Kidney (tissue), 14 donors: ENCODE measurements around the gene GTF3C1. TPM values are rescaled to one million over a fixed set of nuclear protein-coding genes. Genes with fewer than 3 reads are reported as not detected.

Source experiments
- DNase-seq, 5 donors: peaks; one replicate each; pipeline ENCODE4 v3.0.0-alpha.2; 2013 to 2020
- FAIRE-seq: peaks from 2 replicates; lab custom pipeline; 2012; peaks lifted over from hg19 to GRCh38; lab: Jason Lieb, UNC
- H3K27ac ChIP-seq, 2 donors: one replicate each; pipeline ENCODE4 v1.7.0; 2013; ENCODE audit warnings: low read depth in 2 of 2, low read length in 2 of 2, inconsistent platforms in 1 of 2
- H3K27me3 ChIP-seq: one replicate; pipeline ENCODE4 v1.7.1; 2013; ENCODE audit warnings: low read length, inconsistent platforms; ENCODE audit not compliant: control insufficient read depth, insufficient read depth
- H3K36me3 ChIP-seq, 3 donors: one replicate each; pipeline versions ENCODE4 v1.7.0 to v1.7.1; 2013; ENCODE audit warnings: low read length in 3 of 3, control low read depth in 1 of 3, inconsistent platforms in 1 of 3; ENCODE audit not compliant: insufficient read depth in 3 of 3, control insufficient read depth in 2 of 3
- H3K4me1 ChIP-seq, 3 donors: one replicate each; pipeline versions ENCODE4 v1.7.0 to v1.7.1; 2013; ENCODE audit warnings: low read length in 3 of 3, inconsistent platforms in 1 of 3, low read depth in 1 of 3; ENCODE audit not compliant: control insufficient read depth in 2 of 3, insufficient read depth in 2 of 3
- H3K4me3 ChIP-seq, 3 donors: one replicate each; pipeline versions ENCODE4 v1.7.0 to v1.8.1; 2013; ENCODE audit warnings: low read length in 3 of 3, control low read depth in 1 of 3, inconsistent platforms in 1 of 3
- H3K9ac ChIP-seq, 3 donors: one replicate each; pipeline versions ENCODE4 v1.7.0 to v1.7.1; 2013; ENCODE audit warnings: low read length in 3 of 3, control low read depth in 1 of 3, inconsistent platforms in 1 of 3
- H3K9me3 ChIP-seq, 3 donors: one replicate each; pipeline versions ENCODE4 v1.7.0 to v1.7.1; 2013; ENCODE audit warnings: low read length in 3 of 3, control low read depth in 1 of 3, inconsistent platforms in 1 of 3; ENCODE audit not compliant: control insufficient read depth in 2 of 3, insufficient read depth in 1 of 3
- CTCF ChIP-seq: IDR thresholded peaks from 3 replicates; pipeline ENCODE4 v1.5.1; 2012; ENCODE audit warnings: mild to moderate bottlenecking, moderate library complexity, borderline replicate concordance; ENCODE audit not compliant: insufficient read depth; ENCODE audit errors: extremely low read depth
- intact Hi-C: fragments of 100-400 bp; cut with DNase I; formaldehyde crosslinking; loops from one replicate; pipeline ENCODE4 v1.11.1; 2022
- polyA plus RNA-seq: library from polyadenylated mRNA; stranded (reverse); fragments of 350-450 nt; fragmentation: Illumina TruSeq; extraction: RNeasy Lipid Tissue Mini Kit (QIAGEN cat#74804); gene quantifications from one replicate; pipeline ENCODE4 v1.2.3, GENCODE V29; 2014; ENCODE audit warnings: low read depth, low replicate concordance; ENCODE audit not compliant: insufficient read depth
- total RNA-seq: library from RNA; stranded (reverse); fragmentation: NEBNext Ultra II Directional; extraction: Animal tissue kit (Norgen Biotek cat#: 25700); gene quantifications from one replicate; pipeline ENCODE4 v1.2.1, GENCODE V29; 2021
- donor health status: control.
- donor health status: control.
- donor health status: control.
- donor health status: control.
- donor health status: control.
- donor health status: DM: yes; HTN: yes; CAD: no.
- donor health status: Normal renal cell carcinoma (clear cell type).

Gene GTF3C1
- total and polyA plus RNA-seq, 2 donors from 2014 or later: 59.0 to 81.7 TPM

GRCh38 chr16:27410761-27411160 is 139.0 kb downstream of the GTF3C1 start:
- no peak for DNase-seq
- intact Hi-C loops: no loop called here
- no peak overlapping the region for H3K9ac ChIP-seq
- H3K4me1 ChIP-seq: no peaks in the 10 kb centered on the region
- no peaks in the 10 kb centered on the region for H3K36me3 ChIP-seq
- no peak for FAIRE-seq
- no peaks in the 10 kb centered on the region for H3K27me3 ChIP-seq
- H3K9me3 ChIP-seq: no peaks in the 10 kb centered on the region
- no peak overlapping the region for H3K4me3 ChIP-seq
- H3K27ac ChIP-seq: no peak overlapping the region
- TF ChIP-seq CTCF: no peak

Other genes with a start within 250 kb of the GTF3C1 start
- gene IL4R, start 235.9 kb downstream of the GTF3C1 start, total RNA-seq: 115 TPM
- 13.8 TPM for gene IL4R, start 235.9 kb downstream of the GTF3C1 start, polyA plus RNA-seq
- gene IL21R, start 147.7 kb downstream of the GTF3C1 start, total RNA-seq: 3.0 TPM
- 0.65 TPM for gene IL21R, start 147.7 kb downstream of the GTF3C1 start, polyA plus RNA-seq
- 40.2 TPM for gene KATNIP, start 231 bp upstream of the GTF3C1 start, total RNA-seq
- 4.0 TPM for gene KATNIP, start 231 bp upstream of the GTF3C1 start, polyA plus RNA-seq